ENCODE data around the gene UGT3A2.

The UGT3A2 gene

GRCh38 chr5:36070687-36071571 is 4.2 kb upstream of the UGT3A2 start:
- no peak for DNase-seq
- H3K9me3 ChIP-seq (ENCODE audit: severe bottlenecking), result no peaks in the 10 kb centered on the region
- no peaks in the 10 kb centered on the region for H3K27me3 ChIP-seq (ENCODE audit: insufficient read depth, low read depth, severe bottlenecking)
- H3K4me3 ChIP-seq (ENCODE audit: low read depth, low read length), result no peak overlapping the region
- no peaks in the 10 kb centered on the region for H3K36me3 ChIP-seq
- no peak for TF ChIP-seq CTCF (IDR thresholded peaks at IDR 0.05; ENCODE audit: low read depth, low read length)
- no peak overlapping the region for H3K27ac ChIP-seq

GRCh38 chr5:36068751-36069281 is 2.1 kb upstream of the UGT3A2 start:
- Histone ChIP-seq H3K4me3 (ENCODE audit: low read depth, low read length) (no peak overlapping the region), H3K9me3 (ENCODE audit: severe bottlenecking) (no peaks in the 10 kb centered on the region), H3K36me3 (no peaks in the 10 kb centered on the region), H3K27ac (no peak overlapping the region), H3K27me3 (ENCODE audit: insufficient read depth, low read depth, severe bottlenecking) (no peaks in the 10 kb centered on the region)
- TF ChIP-seq CTCF (IDR thresholded peaks at IDR 0.05; ENCODE audit: low read depth, low read length), result no peak
- DNase-seq, result no peak

GRCh38 chr5:36066001-36066539 is 612 bp downstream of the UGT3A2 start:
- peak; percentile 35 for DNase-seq
- H3K27ac ChIP-seq, result no peak overlapping the region
- H3K27me3 ChIP-seq (ENCODE audit: insufficient read depth, low read depth, severe bottlenecking), result no peaks in the 10 kb centered on the region
- H3K36me3 ChIP-seq, result no peaks in the 10 kb centered on the region
- peak overlapping the region; percentile 84 for H3K4me3 ChIP-seq (ENCODE audit: low read depth, low read length)
- no peaks in the 10 kb centered on the region for H3K9me3 ChIP-seq (ENCODE audit: severe bottlenecking)
- no peak for TF ChIP-seq CTCF (IDR thresholded peaks at IDR 0.05; ENCODE audit: low read depth, low read length)

GRCh38 chr5:36060420-36060887 is 6.2 kb downstream of the UGT3A2 start:
- DNase-seq, result no peak
- no peak overlapping the region for H3K27ac ChIP-seq
- H3K9me3 ChIP-seq (ENCODE audit: severe bottlenecking), result no peaks in the 10 kb centered on the region
- no peaks in the 10 kb centered on the region for H3K36me3 ChIP-seq
- no peak overlapping the region for H3K4me3 ChIP-seq (ENCODE audit: low read depth, low read length)
- TF ChIP-seq CTCF (IDR thresholded peaks at IDR 0.05; ENCODE audit: low read depth, low read length), result peak; percentile 23; the same call in 1 of the 2 replicates
- H3K27me3 ChIP-seq (ENCODE audit: insufficient read depth, low read depth, severe bottlenecking), result no peaks in the 10 kb centered on the region

GRCh38 chr5:36059571-36060419 is 6.9 kb downstream of the UGT3A2 start:
- Histone ChIP-seq H3K36me3 (no peaks in the 10 kb centered on the region), H3K27me3 (ENCODE audit: insufficient read depth, low read depth, severe bottlenecking) (no peaks in the 10 kb centered on the region), H3K27ac (no peak overlapping the region), H3K9me3 (ENCODE audit: severe bottlenecking) (no peaks in the 10 kb centered on the region), H3K4me3 (ENCODE audit: low read depth, low read length) (no peak overlapping the region)
- TF ChIP-seq CTCF (IDR thresholded peaks at IDR 0.05; ENCODE audit: low read depth, low read length), result no peak
- no peak for DNase-seq
